Ramos (cell line): Measurements from ENCODE around the gene PLEKHA6.
"Not testable (repeated sequence)": the region's sequence is repeated elsewhere in the genome, so short reads cannot be mapped to it uniquely, and the experiment has no call there.

Experiments
- in situ Hi-C: fragments of 300-500 bp; cut with MboI; formaldehyde crosslinking; loops from one replicate; pipeline ENCODE4 v1.14.3; 2022; ENCODE audit warnings: low sequenced_read_pairs; ENCODE audit not compliant: unreplicated experiment

The PLEKHA6 gene

DNA sequence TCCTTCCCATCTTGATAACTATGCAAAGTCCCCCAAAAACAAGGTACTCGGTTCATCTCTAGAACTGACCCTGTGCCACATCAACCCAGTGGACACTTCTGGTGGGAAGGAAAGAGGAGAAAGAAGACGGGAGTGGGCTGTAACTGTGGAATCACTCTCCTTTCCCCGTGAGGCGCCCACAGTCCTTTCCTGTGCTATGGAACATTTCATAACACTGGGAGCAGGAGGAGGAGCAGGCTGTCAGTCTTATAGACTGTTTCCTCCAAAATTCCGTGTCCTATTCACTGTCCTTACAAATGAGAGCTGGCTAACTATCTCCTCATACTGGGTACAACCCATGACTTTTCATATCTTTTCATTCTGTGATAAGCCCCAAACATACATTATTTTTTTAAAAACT is 40.7 kb downstream of the PLEKHA6 start:
- in situ Hi-C loops = no loop called here

DNA sequence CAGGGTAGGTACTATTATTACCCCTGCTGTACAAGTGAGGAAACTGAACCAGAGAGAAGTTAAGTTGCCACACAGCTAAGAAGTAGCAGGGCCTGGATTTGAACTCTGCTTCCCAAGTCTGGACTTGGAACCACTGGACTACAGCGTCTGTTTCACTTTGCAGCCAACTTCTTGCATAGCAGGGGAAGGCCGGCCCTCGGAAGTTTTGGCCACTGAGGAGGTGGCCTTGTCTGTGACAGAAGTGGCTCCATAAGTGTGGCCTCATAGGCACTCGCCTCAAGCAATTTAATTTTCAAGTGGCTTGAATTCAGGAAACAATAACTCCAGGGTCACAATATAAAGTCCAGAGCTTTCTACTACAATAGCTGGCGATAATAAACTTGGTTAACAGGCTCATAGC is 41.4 kb downstream of the PLEKHA6 start:
- in situ Hi-C loops = no loop called here

DNA sequence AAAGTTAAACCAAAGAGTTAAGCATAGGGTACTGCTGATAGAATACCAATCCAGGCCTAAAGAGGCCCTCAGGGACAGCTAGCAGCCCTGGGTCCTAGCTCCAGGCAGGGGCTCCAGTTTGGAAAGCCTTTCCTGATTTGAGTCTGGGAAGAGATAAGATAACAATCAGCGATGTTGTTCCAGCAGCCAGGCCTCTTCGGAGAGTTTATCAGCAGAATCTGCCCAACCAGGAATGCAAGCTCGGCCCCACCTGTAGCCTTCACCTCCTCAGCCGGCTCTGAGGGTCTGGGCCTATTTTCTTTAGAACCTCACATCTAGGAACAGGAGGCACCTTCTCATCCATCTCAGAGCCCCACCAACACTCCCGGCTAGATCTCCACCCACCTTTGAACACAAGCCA is 42.6 kb downstream of the PLEKHA6 start:
- in situ Hi-C loops = no loop called here

DNA sequence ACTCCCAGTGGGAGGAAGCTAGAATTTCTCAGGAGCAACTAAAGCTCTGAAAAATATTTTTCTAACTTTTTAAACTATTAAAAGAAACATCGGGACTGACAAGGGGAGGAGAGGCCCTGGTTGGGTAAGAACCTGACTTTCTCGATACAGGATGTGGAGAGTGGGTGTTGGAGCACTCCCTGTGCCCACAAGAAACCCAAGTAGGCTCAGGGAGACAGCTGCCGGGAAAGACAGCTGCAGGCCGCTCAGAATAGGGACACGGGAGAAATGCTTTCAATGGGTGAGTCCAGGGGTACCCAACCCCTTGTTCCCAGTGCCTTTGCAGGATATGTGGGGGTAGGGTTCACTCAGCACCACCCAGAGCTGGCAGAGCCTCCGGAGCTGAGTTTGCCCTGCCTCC is 43.6 kb downstream of the PLEKHA6 start:
- in situ Hi-C loops = no loop called here

DNA sequence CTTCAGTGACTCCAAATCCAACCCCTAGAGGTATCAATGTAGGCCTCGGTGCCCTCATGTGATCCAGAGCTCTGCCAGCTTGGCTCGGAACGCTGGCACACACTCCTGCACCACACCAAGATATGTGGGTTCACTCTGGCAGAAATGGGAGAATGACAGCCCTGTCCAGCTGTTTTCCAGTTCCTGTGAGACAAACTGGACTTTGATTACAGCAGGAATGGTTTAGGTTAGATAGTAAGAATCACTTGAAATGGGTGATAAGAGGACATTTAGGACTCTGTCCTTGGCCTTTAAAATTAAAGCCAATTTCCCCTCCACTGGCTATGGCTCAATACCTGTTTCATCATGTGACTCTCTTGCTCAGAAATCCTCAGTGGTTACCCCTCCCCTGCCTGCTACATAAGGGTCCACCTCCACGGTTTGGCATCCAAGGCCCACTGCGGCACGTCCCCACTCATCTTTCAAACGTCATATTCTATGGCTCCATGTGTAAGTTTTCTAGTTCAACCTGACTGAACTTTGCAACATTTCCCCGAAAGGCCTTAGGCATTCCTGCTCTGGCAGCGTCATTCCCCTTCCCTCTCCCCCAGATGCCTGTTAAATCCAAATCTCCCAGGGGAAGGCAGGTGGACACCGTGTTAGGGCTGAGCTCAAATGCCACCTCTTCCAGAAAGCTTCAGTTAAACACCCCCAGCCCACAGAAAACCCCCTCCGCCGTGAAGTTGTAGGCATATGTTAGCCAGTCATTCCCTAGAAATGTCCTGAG is 44.7 kb downstream of the PLEKHA6 start:
- in situ Hi-C loops = no loop called here

DNA sequence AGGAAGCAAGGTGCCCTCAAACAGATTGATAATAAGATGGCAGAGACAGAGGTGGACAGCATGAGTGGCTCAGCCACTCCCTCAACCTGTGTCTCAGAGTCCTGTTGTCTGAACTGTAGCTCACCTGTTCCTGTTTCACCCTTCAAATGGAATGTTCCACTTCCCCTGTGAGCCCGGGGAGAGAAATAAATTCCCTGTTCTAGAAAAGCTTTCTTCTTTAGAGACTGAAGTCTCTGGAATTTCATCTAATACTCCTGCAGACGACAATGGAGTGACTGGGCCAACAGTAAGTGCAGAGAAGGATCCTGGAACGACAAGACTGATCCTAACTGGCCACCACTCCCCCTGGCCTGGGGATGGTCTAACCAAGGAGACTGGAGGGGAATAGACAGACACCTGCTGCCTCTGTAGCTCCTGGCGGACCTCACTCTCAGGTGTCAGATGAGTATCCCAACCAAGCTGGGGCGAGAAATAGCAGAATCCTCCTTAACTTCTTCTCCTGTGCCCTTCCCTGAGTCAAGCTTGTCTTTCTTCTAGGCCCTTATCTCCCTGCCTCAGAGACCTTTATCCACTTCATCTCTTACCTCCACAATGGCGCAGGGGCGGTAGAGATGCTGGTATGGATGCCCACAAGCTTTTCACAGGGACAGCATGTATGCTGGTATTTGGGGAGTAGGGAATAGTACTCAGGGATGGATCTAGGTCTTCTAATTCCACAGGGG is 45.4 kb downstream of the PLEKHA6 start:
- in situ Hi-C loops = no loop called here

DNA sequence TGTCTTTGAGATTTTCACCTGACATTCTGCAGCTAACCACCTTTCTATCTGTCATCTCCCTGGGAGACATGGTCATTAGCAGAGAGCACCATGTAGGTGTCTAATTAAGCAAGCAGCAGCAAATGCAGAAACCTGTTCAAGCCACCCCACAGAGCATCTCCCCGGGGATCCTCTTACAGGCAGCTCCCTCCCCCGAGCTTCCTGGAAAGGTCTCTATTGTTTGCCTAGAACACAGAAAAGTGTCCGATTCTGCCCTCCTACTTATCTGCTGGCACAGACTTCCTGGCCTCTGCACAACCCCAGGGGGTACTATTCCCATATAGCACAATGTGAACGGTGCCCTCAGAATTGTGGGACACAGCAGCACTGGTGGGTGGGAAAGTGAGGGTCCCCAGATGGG is 46.1 kb downstream of the PLEKHA6 start:
- in situ Hi-C loops = no loop called here

DNA sequence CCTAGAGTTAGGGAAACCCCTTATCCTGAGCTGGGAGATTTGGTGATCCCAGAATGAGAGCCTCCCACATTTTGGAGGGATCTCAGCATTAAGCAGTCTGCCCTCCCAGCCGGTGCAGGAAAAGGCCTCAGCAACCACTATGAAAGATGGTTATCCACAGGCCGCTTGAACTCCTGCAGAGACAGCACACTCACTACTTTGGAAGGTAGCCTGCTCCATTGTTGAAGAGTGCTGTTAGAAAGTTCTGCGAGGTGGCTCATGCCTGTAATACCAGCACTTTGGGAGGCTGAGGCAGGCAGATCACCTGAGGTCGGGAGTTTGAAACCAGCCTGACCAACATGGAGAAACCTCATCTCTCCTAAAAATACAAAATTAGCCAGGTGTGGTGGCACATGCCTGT is 48.8 kb downstream of the PLEKHA6 start:
- in situ Hi-C loops = not testable (repeated sequence)

DNA sequence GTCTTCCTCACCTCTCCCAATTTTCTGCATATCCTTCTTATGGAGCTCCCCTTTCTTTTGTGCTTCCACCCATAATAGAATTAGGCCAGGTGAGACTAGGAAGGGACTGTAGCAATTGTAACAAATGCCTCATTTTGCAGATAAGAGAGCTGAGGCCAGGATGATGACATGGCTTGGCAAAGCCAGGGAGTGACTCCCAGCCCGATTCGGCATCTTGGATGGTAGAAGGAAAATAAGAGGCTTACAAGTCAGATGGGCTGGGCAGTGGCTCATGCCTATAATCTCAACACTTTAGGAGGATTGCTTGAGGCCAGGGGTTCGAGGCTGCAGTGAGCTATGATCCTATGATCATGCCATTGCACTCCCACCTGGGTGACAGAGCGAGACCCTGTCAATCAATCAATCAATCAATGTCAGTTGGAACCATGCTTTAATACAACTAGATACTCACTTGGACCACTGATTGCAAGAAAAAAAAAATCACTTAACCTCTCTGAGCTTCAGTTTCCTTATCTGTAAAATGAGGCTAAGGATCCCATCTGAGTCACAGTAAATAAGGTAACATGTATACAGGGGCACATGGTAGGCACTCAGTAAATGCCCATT is 51.6 kb downstream of the PLEKHA6 start:
- in situ Hi-C loops = no loop called here

DNA sequence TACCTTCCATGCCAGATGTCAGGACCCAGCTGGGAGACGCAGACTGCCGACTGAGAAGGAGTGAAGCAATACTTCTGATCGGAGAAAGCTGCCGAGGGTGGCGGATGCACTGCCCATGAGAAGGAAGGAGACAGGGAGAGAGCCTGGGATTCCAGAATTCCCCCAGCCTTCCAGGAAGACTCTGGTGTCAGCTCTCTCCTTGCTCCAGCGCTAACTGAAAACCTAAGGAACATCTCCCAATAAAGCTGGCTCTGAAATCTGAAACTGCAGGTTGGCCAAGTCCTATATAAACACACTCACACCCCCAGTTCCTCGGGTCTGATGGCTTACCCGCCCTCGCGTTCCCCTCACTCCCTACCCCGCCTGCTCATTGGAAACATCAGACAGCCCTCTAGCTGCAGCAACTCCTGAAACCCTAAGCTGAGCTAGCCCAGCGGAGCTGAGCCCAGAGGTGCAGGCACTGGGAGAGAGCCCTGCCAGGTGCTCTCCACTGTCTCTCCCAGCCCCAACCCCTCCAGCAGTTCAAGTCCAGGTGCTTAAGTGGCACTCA is 52.3 kb downstream of the PLEKHA6 start:
- in situ Hi-C loops = no loop called here

DNA sequence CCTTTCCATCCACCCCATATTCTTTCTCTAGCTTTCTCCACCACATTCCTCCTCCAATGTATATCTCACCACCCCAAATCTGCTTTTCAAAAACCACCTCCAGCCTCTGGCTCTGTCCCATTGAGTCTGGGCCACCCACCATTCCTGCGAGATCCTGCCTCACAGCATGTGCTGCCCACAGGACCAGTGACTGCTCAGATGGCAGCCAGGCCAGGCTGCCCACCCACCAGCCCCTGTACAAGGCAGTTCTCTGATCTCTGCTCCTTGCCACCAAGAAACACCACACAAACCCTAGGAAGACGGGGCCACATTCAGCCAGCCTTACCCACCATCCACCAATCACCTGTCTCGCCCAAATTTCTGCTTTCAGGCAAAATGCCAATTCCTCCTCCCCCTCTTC is 53.7 kb downstream of the PLEKHA6 start:
- in situ Hi-C loops = no loop called here

DNA sequence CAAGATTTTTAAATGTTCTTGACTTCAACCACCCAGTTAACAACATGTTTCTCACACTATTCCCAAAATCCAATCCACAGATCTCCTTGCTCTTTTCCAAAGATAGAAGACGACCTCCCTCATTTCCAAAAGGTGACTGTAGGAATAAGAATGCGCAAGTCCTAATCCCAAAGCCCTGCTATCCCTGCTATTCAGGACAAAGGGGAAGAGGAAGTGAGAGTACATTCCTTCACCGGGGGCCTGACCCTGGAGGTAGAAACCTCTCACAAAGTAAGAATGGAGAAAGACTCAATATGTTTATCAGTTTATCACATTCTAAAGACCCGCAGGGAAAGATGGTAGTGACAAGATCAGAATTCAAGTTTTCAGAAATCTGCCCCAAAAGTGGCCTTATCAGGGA is 55.7 kb downstream of the PLEKHA6 start:
- in situ Hi-C loops = no loop called here

DNA sequence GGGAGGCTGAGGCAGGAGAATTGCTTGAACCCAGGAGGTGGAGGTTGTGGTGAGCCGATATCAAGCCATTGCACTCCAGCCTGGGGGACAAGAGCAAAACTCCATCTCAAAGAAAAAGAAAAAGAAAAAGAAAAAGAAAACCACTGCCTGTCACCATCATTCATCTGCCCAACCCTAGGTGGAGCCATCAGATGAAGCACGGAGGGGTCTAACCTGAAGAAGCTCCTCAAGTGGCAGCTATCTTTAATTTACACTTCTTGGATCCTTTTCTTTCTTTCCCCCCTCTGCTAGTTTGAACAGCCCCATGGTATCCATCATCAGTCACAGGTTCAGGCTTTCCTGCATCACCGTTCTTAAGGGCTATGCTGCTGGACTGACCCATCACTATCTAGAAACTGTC is 57.0 kb downstream of the PLEKHA6 start:
- in situ Hi-C loops = no loop called here

DNA sequence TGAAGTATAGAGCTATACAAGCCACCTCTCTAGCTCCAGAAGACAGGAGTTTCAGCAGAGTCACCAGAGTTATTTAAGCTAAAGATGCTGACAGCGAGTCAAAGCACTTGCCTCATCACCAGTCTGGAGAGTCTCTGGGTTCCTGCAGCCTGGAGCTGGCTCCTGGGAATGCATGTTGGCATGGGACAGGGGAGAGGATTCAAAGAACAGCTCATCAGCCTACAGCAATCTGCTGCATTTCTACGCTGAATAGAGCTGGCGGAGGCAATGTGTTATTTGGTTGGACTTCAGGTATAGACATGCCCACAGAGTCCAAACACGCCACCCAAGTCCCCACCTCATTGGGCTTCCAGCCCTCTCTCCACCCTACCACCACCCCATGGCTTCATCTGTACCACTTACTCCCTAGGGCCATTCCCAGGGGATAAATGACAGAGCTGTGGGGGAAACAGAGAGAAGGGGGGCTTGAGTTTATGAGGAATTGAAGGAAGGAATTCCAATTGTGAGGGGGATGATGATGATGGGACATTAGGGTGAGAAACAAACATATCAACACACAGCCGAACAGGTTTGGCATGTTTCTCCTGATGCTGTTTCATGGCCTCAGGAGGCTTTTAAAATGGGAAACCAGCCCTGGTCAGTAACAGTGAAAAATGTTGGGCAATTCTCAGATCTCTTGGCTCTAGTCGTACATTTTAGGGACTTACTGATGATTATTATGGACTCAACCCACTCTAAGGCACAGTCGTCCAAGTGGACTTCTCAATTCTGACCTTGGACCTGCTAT is 58.4 kb downstream of the PLEKHA6 start:
- in situ Hi-C loops = no loop called here

DNA sequence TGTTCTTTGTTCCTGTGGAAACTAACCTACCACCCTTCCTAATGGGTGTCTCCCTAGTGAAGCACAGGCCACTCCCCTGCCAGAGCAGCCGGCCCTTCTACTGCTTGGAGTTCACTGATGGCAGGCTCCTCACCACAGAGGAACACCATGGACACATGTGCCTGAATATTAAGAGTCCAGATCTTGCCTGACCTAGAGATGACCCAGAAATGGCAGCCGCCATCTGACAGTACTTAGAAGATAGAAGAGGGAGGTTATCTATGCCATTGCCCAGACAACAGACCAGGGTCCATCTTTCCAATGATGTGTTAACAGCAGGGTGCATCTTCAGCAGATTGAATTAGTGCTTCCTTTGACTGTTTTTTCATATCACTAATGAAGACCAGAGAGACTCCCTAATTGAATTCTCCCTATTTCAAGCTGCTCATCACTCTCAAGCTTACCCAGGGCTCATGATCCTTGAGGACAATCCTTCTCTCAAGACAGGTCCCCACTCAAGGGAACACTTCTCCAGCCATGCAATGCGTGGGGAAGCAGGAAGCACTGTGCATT is 59.8 kb downstream of the PLEKHA6 start:
- in situ Hi-C loops = no loop called here

DNA sequence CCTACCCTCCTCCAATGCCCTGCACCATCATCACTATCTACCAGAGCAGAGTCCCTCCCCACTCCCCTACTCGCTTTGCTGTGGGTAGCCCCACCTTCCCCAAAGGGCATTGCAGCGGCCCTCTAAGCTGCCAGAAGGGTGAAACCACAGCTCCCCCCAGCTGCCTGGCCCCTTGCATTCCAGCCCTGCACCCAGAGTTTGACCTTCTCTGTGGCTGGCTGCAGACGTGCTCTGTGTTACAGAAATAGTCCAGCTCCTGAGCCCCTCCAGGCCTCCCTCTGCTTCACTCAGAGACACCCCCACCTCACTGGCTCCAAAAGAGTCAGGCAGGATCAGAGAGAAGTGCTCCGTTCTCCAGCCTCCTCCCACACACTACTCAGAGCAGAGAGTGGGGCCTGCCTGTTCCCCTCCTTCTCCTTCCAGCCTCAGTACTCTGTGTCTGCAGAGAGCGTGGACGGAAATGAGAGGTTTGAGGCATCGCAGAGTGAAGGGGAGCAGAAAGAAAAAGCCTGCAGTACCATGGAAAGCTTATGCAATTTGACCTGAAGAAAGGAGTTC is 63.2 kb downstream of the PLEKHA6 start:
- in situ Hi-C loops = no loop called here

DNA sequence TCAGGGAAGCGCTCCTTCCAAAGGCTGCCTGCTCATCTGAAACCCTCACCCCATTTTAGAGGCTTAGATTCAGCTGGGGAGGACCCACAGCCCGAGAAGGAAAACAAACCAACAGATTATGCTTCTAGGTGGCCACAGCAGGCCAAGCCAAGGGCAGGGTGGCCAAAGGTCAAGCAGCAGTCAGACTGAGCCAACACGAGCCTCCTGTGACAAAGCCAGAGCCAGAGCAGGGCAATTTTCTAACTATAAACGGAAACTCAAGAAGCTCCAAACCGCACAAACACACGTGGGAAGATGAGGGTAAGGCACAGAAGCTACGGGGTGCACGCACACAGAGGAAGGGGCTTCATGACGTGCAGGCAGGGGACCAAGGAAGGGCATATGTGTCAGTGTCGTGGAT is 64.1 kb downstream of the PLEKHA6 start:
- in situ Hi-C loops = no loop called here

DNA sequence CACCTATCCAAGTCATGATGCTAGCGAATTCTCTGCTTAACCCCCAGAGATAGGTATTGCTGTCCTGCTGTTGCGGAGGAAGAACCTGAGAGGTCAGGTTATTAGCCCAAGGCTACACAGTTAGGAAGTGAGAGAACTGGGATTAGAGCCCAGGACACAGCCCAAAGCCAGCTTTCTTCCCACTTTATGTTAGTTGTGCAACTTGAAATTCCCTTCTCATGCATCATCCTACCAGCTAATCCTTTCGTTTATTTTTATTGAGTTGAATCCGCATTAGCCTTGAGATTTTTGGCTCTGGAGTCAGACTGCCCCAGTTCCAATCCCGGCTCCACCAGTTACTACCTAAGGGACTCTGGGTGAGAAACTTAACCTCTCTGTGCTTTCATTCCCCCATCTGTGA is 65.4 kb downstream of the PLEKHA6 start:
- in situ Hi-C loops = no loop called here

DNA sequence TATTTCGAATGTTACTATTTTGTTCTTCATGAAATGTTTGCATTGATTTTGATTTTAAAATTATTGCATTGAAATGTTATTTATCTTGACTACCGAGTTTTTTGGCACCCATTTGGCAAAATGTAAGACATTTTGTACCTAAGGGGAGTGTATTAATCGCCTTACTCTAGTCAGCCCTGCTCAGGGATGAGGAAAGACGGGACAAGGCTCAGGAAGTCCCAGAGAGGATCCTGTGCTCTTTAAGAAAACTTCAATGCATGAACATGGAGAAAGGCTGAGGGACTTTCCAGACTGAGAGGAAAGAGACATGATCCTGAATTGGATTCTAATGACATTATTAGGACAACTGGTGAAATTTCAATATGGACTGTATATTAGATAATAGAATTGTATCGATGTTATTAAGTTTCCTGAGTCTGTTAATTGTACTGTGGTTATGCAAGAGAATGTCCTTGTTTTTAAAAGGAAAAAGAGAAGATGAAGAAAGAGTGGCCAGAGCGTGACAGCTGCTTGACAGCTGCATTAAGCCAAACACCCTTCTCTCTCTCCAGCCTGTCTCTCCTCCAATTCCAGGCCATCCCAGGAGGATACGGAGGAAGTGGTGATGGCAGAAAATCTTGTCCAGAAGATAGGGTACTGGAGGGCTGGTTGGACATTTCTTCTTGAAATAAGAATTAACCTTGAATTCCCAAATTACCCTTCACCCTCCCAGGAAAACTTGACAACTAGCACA is 66.0 kb downstream of the PLEKHA6 start:
- in situ Hi-C loops = no loop called here
